Neural cell (in vitro differentiated cells): ENCODE measurements around the gene KDM4C.

Experiments
- EZH2 ChIP-seq: fragments of 200-600, 300-800 bp; shearing (Covaris generic), sonication (generic); IDR thresholded peaks from 2 replicates; pipeline ENCODE4 v1.6.1; 2014; ENCODE audit warnings: antibody characterized with exemption, low read length, borderline replicate concordance, mild to moderate bottlenecking; ENCODE audit not compliant: insufficient read depth, poor library complexity, severe bottlenecking
- MXI1 ChIP-seq: fragments of 450-650 bp; conservative IDR thresholded peaks from 2 replicates; pipeline ENCODE4 v1.6.1; 2014; ENCODE audit warnings: antibody characterized with exemption, mild to moderate bottlenecking; ENCODE audit not compliant: poor library complexity, severe bottlenecking
- POLR2AphosphoS5 ChIP-seq: IDR thresholded peaks from 2 replicates; pipeline ENCODE4 v1.6.1; 2012
- SMC3 ChIP-seq: fragments of 450-650 bp; conservative IDR thresholded peaks from 2 replicates; pipeline ENCODE4 v1.6.1; 2014; ENCODE audit warnings: antibody characterized with exemption, mild to moderate bottlenecking, moderate library complexity; ENCODE audit not compliant: poor library complexity
- TF ChIP-seq, protein P1 (sequence below): fragments of 450-650 bp; IDR thresholded peaks from 2 replicates; pipeline ENCODE4 v1.5.1; 2014; ENCODE audit warnings: antibody characterized with exemption, mild to moderate bottlenecking, moderate library complexity; ENCODE audit not compliant: poor library complexity, severe bottlenecking
- TF ChIP-seq, protein P2 (sequence below): IDR thresholded peaks from 2 replicates; pipeline ENCODE4 v1.6.1; 2012; ENCODE audit warnings: borderline replicate concordance

DNA sequence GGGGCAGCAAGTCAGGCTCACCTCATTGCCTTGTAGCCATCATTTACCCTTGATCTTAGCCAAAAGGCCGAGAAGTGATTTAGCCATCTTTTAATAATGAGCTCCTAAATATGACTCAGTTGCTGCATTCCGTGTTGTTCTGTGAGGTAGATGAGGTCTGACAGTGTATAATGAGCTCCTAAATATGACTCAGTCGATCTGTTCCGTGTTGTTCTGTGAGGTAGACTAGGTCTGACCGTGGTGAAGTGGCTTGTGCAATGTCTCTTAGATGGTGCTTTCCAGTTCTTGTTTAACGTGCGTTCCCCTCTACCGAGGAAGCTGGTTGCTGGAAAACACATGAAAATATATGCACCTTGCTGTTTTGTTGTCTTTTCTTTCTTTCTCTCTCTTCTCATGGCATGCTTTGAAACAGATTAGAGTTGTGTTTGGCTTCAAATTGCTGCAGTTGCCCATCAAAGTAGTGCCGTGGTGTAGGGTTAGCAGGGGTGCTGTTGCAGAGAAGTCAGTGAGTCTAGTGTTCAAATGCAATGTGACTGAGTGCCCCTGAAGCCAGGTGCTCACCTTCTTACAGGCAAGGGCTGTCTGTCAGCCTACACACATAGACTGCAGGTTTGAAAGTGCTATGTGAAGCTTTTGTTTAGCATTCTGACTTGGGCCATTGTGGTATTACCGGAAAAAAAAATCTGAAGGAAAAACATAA, 118.6 kb downstream of the KDM4C start:
- TF ChIP-seq, protein P1, sequence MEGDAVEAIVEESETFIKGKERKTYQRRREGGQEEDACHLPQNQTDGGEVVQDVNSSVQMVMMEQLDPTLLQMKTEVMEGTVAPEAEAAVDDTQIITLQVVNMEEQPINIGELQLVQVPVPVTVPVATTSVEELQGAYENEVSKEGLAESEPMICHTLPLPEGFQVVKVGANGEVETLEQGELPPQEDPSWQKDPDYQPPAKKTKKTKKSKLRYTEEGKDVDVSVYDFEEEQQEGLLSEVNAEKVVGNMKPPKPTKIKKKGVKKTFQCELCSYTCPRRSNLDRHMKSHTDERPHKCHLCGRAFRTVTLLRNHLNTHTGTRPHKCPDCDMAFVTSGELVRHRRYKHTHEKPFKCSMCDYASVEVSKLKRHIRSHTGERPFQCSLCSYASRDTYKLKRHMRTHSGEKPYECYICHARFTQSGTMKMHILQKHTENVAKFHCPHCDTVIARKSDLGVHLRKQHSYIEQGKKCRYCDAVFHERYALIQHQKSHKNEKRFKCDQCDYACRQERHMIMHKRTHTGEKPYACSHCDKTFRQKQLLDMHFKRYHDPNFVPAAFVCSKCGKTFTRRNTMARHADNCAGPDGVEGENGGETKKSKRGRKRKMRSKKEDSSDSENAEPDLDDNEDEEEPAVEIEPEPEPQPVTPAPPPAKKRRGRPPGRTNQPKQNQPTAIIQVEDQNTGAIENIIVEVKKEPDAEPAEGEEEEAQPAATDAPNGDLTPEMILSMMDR, result no peak
- TF ChIP-seq MXI1 (no peak), SMC3 (no peak), EZH2 (no peak), POLR2AphosphoS5 (no peak)
- TF ChIP-seq, protein P2, sequence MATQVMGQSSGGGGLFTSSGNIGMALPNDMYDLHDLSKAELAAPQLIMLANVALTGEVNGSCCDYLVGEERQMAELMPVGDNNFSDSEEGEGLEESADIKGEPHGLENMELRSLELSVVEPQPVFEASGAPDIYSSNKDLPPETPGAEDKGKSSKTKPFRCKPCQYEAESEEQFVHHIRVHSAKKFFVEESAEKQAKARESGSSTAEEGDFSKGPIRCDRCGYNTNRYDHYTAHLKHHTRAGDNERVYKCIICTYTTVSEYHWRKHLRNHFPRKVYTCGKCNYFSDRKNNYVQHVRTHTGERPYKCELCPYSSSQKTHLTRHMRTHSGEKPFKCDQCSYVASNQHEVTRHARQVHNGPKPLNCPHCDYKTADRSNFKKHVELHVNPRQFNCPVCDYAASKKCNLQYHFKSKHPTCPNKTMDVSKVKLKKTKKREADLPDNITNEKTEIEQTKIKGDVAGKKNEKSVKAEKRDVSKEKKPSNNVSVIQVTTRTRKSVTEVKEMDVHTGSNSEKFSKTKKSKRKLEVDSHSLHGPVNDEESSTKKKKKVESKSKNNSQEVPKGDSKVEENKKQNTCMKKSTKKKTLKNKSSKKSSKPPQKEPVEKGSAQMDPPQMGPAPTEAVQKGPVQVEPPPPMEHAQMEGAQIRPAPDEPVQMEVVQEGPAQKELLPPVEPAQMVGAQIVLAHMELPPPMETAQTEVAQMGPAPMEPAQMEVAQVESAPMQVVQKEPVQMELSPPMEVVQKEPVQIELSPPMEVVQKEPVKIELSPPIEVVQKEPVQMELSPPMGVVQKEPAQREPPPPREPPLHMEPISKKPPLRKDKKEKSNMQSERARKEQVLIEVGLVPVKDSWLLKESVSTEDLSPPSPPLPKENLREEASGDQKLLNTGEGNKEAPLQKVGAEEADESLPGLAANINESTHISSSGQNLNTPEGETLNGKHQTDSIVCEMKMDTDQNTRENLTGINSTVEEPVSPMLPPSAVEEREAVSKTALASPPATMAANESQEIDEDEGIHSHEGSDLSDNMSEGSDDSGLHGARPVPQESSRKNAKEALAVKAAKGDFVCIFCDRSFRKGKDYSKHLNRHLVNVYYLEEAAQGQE, result no peak
